ENCODE results near the gene MAPKBP1.

DNA sequence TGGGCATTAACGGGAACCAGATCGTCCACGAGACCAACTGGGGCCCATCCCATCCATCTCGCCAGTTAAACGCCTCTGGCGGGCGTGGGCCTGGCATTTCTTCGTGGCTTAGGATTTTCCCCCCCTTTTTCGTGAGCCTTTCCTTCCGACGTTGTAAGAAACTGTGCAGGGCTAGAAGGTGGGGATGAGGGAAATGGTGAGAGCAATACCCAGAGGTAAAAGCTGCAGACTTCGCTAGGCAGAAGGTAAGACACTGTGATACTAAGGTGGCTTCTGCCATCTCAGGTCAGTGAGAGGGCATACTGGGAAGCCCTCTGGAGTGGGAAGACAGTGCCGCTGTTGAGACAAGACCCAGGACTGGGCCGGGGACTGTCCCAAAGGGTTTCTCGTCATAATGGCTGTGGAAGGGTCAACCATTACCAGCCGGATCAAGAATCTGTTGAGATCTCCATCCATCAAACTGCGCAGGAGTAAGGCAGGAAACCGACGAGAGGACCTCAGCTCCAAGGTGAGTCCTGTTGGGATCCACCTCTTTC is 666 bp downstream of the MAPKBP1 start:
- TF ChIP-seq, protein P1, sequence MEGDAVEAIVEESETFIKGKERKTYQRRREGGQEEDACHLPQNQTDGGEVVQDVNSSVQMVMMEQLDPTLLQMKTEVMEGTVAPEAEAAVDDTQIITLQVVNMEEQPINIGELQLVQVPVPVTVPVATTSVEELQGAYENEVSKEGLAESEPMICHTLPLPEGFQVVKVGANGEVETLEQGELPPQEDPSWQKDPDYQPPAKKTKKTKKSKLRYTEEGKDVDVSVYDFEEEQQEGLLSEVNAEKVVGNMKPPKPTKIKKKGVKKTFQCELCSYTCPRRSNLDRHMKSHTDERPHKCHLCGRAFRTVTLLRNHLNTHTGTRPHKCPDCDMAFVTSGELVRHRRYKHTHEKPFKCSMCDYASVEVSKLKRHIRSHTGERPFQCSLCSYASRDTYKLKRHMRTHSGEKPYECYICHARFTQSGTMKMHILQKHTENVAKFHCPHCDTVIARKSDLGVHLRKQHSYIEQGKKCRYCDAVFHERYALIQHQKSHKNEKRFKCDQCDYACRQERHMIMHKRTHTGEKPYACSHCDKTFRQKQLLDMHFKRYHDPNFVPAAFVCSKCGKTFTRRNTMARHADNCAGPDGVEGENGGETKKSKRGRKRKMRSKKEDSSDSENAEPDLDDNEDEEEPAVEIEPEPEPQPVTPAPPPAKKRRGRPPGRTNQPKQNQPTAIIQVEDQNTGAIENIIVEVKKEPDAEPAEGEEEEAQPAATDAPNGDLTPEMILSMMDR (IDR thresholded peaks at IDR 0.05): no peak
- no peak for TF ChIP-seq POLR2A (IDR thresholded peaks at IDR 0.05)
